OCI-LY3 (cell line): ENCODE data around the gene CERKL.

ENCODE experiments used
- H2AFZ ChIP-seq: fragments of 200-600, 300-600 bp; shearing (Covaris generic); 2 replicates; pipeline ENCODE4 v1.6.0; 2014; ENCODE audit warnings: antibody characterized with exemption, low read depth, low read length
- H3K27ac ChIP-seq: fragments of 200-600, 300-600 bp; sonication (generic); 2 replicates; pipeline ENCODE4 v1.5.1; 2014; ENCODE audit warnings: mild to moderate bottlenecking, low read length, moderate library complexity, mixed read lengths
- H3K27me3 ChIP-seq: fragments of 200-600, 300-600 bp; sonication (generic); 2 replicates; pipeline ENCODE4 v1.6.1; 2014; ENCODE audit warnings: low read depth, low read length, mixed read lengths
- H3K36me3 ChIP-seq: fragments of 200-600, 300-600 bp; sonication (generic); replicated peaks from 2 replicates; pipeline ENCODE3; 2014; ENCODE audit warnings: low read depth, low read length, mixed read lengths
- H3K4me1 ChIP-seq: fragments of 300-600, 200-600 bp; sonication (generic); 2 replicates; pipeline ENCODE4 v1.6.1; 2014; ENCODE audit warnings: low read length, mixed read lengths
- H3K4me2 ChIP-seq: fragments of 200-600, 300-600 bp; sonication (generic); 2 replicates; pipeline ENCODE4 v1.6.1; 2014; ENCODE audit warnings: low read length, mixed read lengths
- H3K4me3 ChIP-seq: fragments of 300-600, 200-600 bp; sonication (generic); 2 replicates; pipeline ENCODE4 v1.5.1; 2014; ENCODE audit warnings: antibody characterized with exemption, mild to moderate bottlenecking, low read length, moderate library complexity
- H3K79me2 ChIP-seq: fragments of 300-600, 200-600 bp; shearing (Covaris generic); 2 replicates; pipeline ENCODE4 v1.6.1; 2014; ENCODE audit warnings: mild to moderate bottlenecking, low read length, mixed read lengths
- H3K9ac ChIP-seq: fragments of 300-600, 200-600 bp; shearing (Covaris generic); 2 replicates; pipeline ENCODE4 v1.6.0; 2014; ENCODE audit warnings: mild to moderate bottlenecking, low read length, moderate library complexity
- H3K9me3 ChIP-seq: fragments of 200-600, 300-600 bp; shearing (Covaris generic); 2 replicates; pipeline ENCODE4 v1.6.1; 2014; ENCODE audit warnings: low read length, mixed read lengths; ENCODE audit not compliant: insufficient read depth
- H4K20me1 ChIP-seq: fragments of 200-600, 300-600 bp; sonication (generic); 2 replicates; pipeline ENCODE4 v1.6.1; 2016; ENCODE audit warnings: low read length, mixed read lengths; ENCODE audit not compliant: insufficient read depth
- CTCF ChIP-seq: fragments of 200-600, 300-600 bp; sonication (generic); IDR thresholded peaks from 2 replicates; pipeline ENCODE4 v1.5.1; 2014; ENCODE audit warnings: antibody characterized with exemption, low read length, low read depth
- EZH2phosphoT487 ChIP-seq: fragments of 200-600 bp; shearing (Covaris generic); IDR thresholded peaks from 2 replicates; pipeline ENCODE4 v1.6.1; 2018; ENCODE audit warnings: antibody characterized with exemption, mixed run types, low read depth

The CERKL gene

GRCh38 chr2:181542170-181542569 is 114.7 kb downstream of the CERKL start:
- H3K27ac ChIP-seq: no peak overlapping the region
- H3K4me3 ChIP-seq: no peak overlapping the region
- H3K4me2 ChIP-seq: no peak overlapping the region
- H3K79me2 ChIP-seq: no peaks in the 10 kb centered on the region
- no peak overlapping the region for H2AFZ ChIP-seq
- no peaks in the 10 kb centered on the region for H4K20me1 ChIP-seq
- no peaks in the 10 kb centered on the region for H3K9me3 ChIP-seq
- no peaks in the 10 kb centered on the region for H3K4me1 ChIP-seq
- TF ChIP-seq CTCF (no peak), EZH2phosphoT487 (no peak)
- no peaks in the 10 kb centered on the region for H3K36me3 ChIP-seq
- H3K27me3 ChIP-seq: no peaks in the 10 kb centered on the region
- no peak overlapping the region for H3K9ac ChIP-seq

GRCh38 chr2:181540421-181540820 is 116.5 kb downstream of the CERKL start:
- H3K27me3 ChIP-seq: no peaks in the 10 kb centered on the region
- no peaks in the 10 kb centered on the region for H3K36me3 ChIP-seq
- H3K9ac ChIP-seq: no peak overlapping the region
- H3K9me3 ChIP-seq: no peaks in the 10 kb centered on the region
- TF ChIP-seq EZH2phosphoT487 (no peak), CTCF (no peak)
- no peak overlapping the region for H2AFZ ChIP-seq
- no peak overlapping the region for H3K4me3 ChIP-seq
- no peak overlapping the region for H3K4me2 ChIP-seq
- no peak overlapping the region for H3K27ac ChIP-seq
- H3K79me2 ChIP-seq: no peaks in the 10 kb centered on the region
- H3K4me1 ChIP-seq: no peaks in the 10 kb centered on the region
- H4K20me1 ChIP-seq: no peaks in the 10 kb centered on the region

- no peak for TF ChIP-seq EZH2phosphoT487
- no peak for TF ChIP-seq CTCF
- no peak overlapping the region for H3K27ac ChIP-seq
- no peaks in the 10 kb centered on the region for H4K20me1 ChIP-seq
- H3K9ac ChIP-seq: no peak overlapping the region
- no peaks in the 10 kb centered on the region for H3K36me3 ChIP-seq
- no peaks in the 10 kb centered on the region for H3K4me1 ChIP-seq
- no peaks in the 10 kb centered on the region for H3K79me2 ChIP-seq
- no peak overlapping the region for H3K4me2 ChIP-seq
- H3K9me3 ChIP-seq: no peaks in the 10 kb centered on the region
- H2AFZ ChIP-seq: no peak overlapping the region
- H3K4me3 ChIP-seq: no peak overlapping the region
- no peaks in the 10 kb centered on the region for H3K27me3 ChIP-seq
These were observed 120.2 kb downstream of the CERKL start for GRCh38 chr2:181536730-181537129.

- Histone ChIP-seq H3K4me2 (no peak overlapping the region), H3K79me2 (no peaks in the 10 kb centered on the region), H3K4me1 (no peaks in the 10 kb centered on the region), H3K9me3 (no peaks in the 10 kb centered on the region), H3K9ac (no peak overlapping the region), H3K27ac (no peak overlapping the region), H4K20me1 (no peaks in the 10 kb centered on the region), H3K27me3 (no peaks in the 10 kb centered on the region), H3K4me3 (no peak overlapping the region), H2AFZ (no peak overlapping the region), H3K36me3 (no peaks in the 10 kb centered on the region)
- no peak for TF ChIP-seq CTCF
- TF ChIP-seq EZH2phosphoT487: no peak
These were observed 128.5 kb downstream of the CERKL start for GRCh38 chr2:181528441-181528840.
